Loucy (cell line): ENCODE results near the gene FAF1.
A peak's percentile ranks its signal among the peaks of the same experiment; 100 is the strongest.

ENCODE experiments used
- H2AFZ ChIP-seq: fragments of 200-600 bp; sonication (generic); 2 replicates; pipeline ENCODE4 v1.6.0; 2016; ENCODE audit warnings: antibody characterized with exemption, mild to moderate bottlenecking, low read length, moderate library complexity
- H3F3A ChIP-seq: fragments of 200-600 bp; 2 replicates; pipeline ENCODE4 v1.6.0; 2016; ENCODE audit warnings: antibody characterized with exemption, low read depth, mild to moderate bottlenecking
- H3K27me3 ChIP-seq: fragments of 200-600 bp; sonication (generic); 2 replicates; pipeline ENCODE4 v1.6.1; 2014; ENCODE audit warnings: low read length, mild to moderate bottlenecking; ENCODE audit not compliant: insufficient read depth, poor library complexity, severe bottlenecking
- H3K36me3 ChIP-seq: fragments of 200-600 bp; sonication (generic); 2 replicates; pipeline ENCODE4 v1.6.1; 2016; ENCODE audit warnings: low read length; ENCODE audit not compliant: insufficient read depth
- H3K4me1 ChIP-seq: fragments of 200-600 bp; sonication (generic); 2 replicates; pipeline ENCODE4 v1.5.1; 2014; ENCODE audit warnings: low read length, mild to moderate bottlenecking; ENCODE audit not compliant: insufficient read depth, poor library complexity, severe bottlenecking
- H3K4me2 ChIP-seq: fragments of 200-600 bp; sonication (generic); 2 replicates; pipeline ENCODE4 v1.6.0; 2014; ENCODE audit warnings: antibody characterized with exemption, low read length, low read depth, mild to moderate bottlenecking; ENCODE audit not compliant: poor library complexity, severe bottlenecking
- H3K4me3 ChIP-seq: fragments of 200-600 bp; sonication (generic); 2 replicates; pipeline ENCODE4 v1.5.1; 2014; ENCODE audit warnings: low read length, mild to moderate bottlenecking, mixed read lengths; ENCODE audit not compliant: poor library complexity, severe bottlenecking
- H3K79me2 ChIP-seq: fragments of 200-600 bp; sonication (generic); 2 replicates; pipeline ENCODE4 v1.6.1; 2014; ENCODE audit warnings: low read length; ENCODE audit not compliant: insufficient read depth
- H3K9ac ChIP-seq: fragments of 200-600 bp; sonication (generic); 2 replicates; pipeline ENCODE4 v1.6.0; 2014; ENCODE audit warnings: mild to moderate bottlenecking, low read depth, low read length, moderate library complexity; ENCODE audit not compliant: poor library complexity, severe bottlenecking
- H3K9me2 ChIP-seq: fragments of 200-600 bp; sonication (generic); replicated peaks from 2 replicates; pipeline ENCODE4 v1.6.1; 2016; ENCODE audit warnings: low read depth, low read length, mixed read lengths
- H3K9me3 ChIP-seq: fragments of 200-600 bp; sonication (generic); 2 replicates; pipeline ENCODE4 v1.6.1; 2014; ENCODE audit warnings: mild to moderate bottlenecking, antibody characterized with exemption, low read length, low read depth; ENCODE audit not compliant: insufficient read depth
- H4K20me1 ChIP-seq: fragments of 200-600 bp; sonication (generic); 2 replicates; pipeline ENCODE4 v1.6.0; 2014; ENCODE audit warnings: antibody characterized with exemption, low read length, mild to moderate bottlenecking; ENCODE audit not compliant: insufficient read depth, poor library complexity, severe bottlenecking
- EZH2phosphoT487 ChIP-seq: fragments of 200-600 bp; IDR thresholded peaks from 2 replicates; pipeline ENCODE4 v1.6.1; 2018; ENCODE audit warnings: antibody characterized with exemption, mild to moderate bottlenecking, moderate library complexity, borderline replicate concordance
- TF ChIP-seq, protein P1 (sequence below): fragments of 200-600 bp; sonication (generic); conservative IDR thresholded peaks from 2 replicates; pipeline ENCODE4 v1.5.1; 2014; ENCODE audit warnings: mild to moderate bottlenecking, antibody characterized with exemption, low read length

Gene FAF1

GRCh38 chr1:50705041-50705440 lies 255.0 kb downstream of the FAF1 start:
- Histone ChIP-seq H3K27me3 (no peaks in the 10 kb centered on the region), H3K4me2 (no peak overlapping the region), H3K79me2 (no peaks in the 10 kb centered on the region), H2AFZ (no peak overlapping the region), H3F3A (no peaks in the 10 kb centered on the region), H3K9ac (no peak overlapping the region), H3K9me3 (no peaks in the 10 kb centered on the region), H3K4me3 (no peak overlapping the region), H3K4me1 (no peaks in the 10 kb centered on the region), H3K36me3 (0 out of 2 replicates have a peak, but pooled peaks cover 3% of the 10 kb centered on the region), H4K20me1 (peaks cover 5% of the 10 kb centered on the region), H3K9me2 (no peaks in the 10 kb centered on the region)
- TF ChIP-seq EZH2phosphoT487, result no peak
- TF ChIP-seq, protein P1, sequence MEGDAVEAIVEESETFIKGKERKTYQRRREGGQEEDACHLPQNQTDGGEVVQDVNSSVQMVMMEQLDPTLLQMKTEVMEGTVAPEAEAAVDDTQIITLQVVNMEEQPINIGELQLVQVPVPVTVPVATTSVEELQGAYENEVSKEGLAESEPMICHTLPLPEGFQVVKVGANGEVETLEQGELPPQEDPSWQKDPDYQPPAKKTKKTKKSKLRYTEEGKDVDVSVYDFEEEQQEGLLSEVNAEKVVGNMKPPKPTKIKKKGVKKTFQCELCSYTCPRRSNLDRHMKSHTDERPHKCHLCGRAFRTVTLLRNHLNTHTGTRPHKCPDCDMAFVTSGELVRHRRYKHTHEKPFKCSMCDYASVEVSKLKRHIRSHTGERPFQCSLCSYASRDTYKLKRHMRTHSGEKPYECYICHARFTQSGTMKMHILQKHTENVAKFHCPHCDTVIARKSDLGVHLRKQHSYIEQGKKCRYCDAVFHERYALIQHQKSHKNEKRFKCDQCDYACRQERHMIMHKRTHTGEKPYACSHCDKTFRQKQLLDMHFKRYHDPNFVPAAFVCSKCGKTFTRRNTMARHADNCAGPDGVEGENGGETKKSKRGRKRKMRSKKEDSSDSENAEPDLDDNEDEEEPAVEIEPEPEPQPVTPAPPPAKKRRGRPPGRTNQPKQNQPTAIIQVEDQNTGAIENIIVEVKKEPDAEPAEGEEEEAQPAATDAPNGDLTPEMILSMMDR, result no peak

DNA sequence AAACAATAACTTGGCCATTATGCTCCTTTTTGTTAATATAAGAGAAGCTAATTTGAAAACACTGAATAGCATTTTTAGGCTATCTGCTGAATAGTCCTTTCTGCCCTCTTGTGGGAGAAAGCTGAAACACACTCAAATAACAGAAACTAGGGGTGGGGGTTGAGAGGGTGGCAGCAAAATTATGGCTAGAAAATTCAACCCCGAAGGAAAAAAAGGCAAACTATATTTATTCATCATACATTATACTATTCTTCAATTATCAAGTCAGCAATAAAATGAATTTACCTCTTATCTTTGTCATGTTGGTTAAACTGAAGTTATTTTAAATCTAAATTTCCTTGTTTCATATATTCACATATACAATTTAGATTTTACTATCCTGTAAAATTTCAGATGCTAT lies 255.9 kb downstream of the FAF1 start:
- no peaks in the 10 kb centered on the region for H3K27me3 ChIP-seq
- H3K4me3 ChIP-seq, result no peak overlapping the region
- 0 out of 2 replicates have a peak, but pooled peaks cover 3% of the 10 kb centered on the region for H3K36me3 ChIP-seq
- H3K79me2 ChIP-seq, result no peaks in the 10 kb centered on the region
- H3K4me1 ChIP-seq, result no peaks in the 10 kb centered on the region
- H2AFZ ChIP-seq, result no peak overlapping the region
- no peaks in the 10 kb centered on the region for H3K9me3 ChIP-seq
- H3K9ac ChIP-seq, result no peak overlapping the region
- no peaks in the 10 kb centered on the region for H3F3A ChIP-seq
- no peak overlapping the region for H3K4me2 ChIP-seq
- TF ChIP-seq, protein P1, result peak; percentile 92
- TF ChIP-seq EZH2phosphoT487, result no peak
- no peaks in the 10 kb centered on the region for H3K9me2 ChIP-seq
- H4K20me1 ChIP-seq, result peaks cover 5% of the 10 kb centered on the region

- Histone ChIP-seq H3K79me2 (no peaks in the 10 kb centered on the region), H4K20me1 (peaks cover 5% of the 10 kb centered on the region), H3K36me3 (0 out of 2 replicates have a peak, but pooled peaks cover 3% of the 10 kb centered on the region), H3K9me2 (no peaks in the 10 kb centered on the region), H2AFZ (no peak overlapping the region), H3K4me2 (no peak overlapping the region), H3K9ac (no peak overlapping the region), H3K9me3 (no peaks in the 10 kb centered on the region), H3K27me3 (no peaks in the 10 kb centered on the region), H3K4me1 (no peaks in the 10 kb centered on the region), H3F3A (no peaks in the 10 kb centered on the region), H3K4me3 (no peak overlapping the region)
- TF ChIP-seq, protein P1, result no peak
- TF ChIP-seq EZH2phosphoT487, result no peak
Measured at GRCh38 chr1:50703240-50703639, 256.8 kb downstream of the FAF1 start.
